GM10266 (cell line): ENCODE data around the gene RIIAD1.
"Not testable (repeated sequence)": the region's sequence is repeated elsewhere in the genome, so short reads cannot be mapped to it uniquely, and the experiment has no call there.

Source experiments
- DNase-seq: peaks from one replicate; pipeline ENCODE4 v3.0.0; 2012; ENCODE audit errors: extremely low spot score
- CTCF ChIP-seq: IDR thresholded peaks from 2 replicates; pipeline ENCODE4 v1.5.1; 2012; ENCODE audit warnings: mild to moderate bottlenecking, low read depth; ENCODE audit not compliant: control insufficient read depth, insufficient read depth; ENCODE audit errors: missing control alignments

RIIAD1 gene

GRCh38 chr1:151720974-151721787, at the start of gene RIIAD1:
TSS of gene RIIAD1 (plus strand) at chr1:151721522. CDS start at chr1:151721537, 15 bp downstream.
- TF ChIP-seq CTCF: no peak
- peak; percentile 90 for DNase-seq

- TF ChIP-seq CTCF: no peak
- DNase-seq: no peak
These were observed 47.9 kb upstream of the RIIAD1 start for GRCh38 chr1:151673407-151673806.

- no peak for TF ChIP-seq CTCF
- DNase-seq: no peak
These were observed 40.9 kb upstream of the RIIAD1 start for GRCh38 chr1:151680391-151680790.

GRCh38 chr1:151680826-151681225, 40.5 kb upstream of the RIIAD1 start:
- TF ChIP-seq CTCF: no peak
- no peak for DNase-seq

- no peak for TF ChIP-seq CTCF
- DNase-seq: no peak
These were observed 39.4 kb upstream of the RIIAD1 start for GRCh38 chr1:151681923-151682322.

- DNase-seq: not testable (repeated sequence)
These were observed 38.4 kb upstream of the RIIAD1 start for GRCh38 chr1:151682901-151683300.

- no peak for DNase-seq
- no peak for TF ChIP-seq CTCF
These were observed 37.2 kb upstream of the RIIAD1 start for GRCh38 chr1:151684128-151684527.
